IPS-11a (cell line): ENCODE data around the gene SLC39A13.
"Not testable (repeated sequence)": the region's sequence is repeated elsewhere in the genome, so short reads cannot be mapped to it uniquely, and the experiment has no call there.

ENCODE experiments used
- H3K4me3 ChIP-seq: one replicate; pipeline ENCODE4 v1.5.1; 2013; ENCODE audit warnings: low read depth, low read length, control low read depth

The SLC39A13 gene

DNA sequence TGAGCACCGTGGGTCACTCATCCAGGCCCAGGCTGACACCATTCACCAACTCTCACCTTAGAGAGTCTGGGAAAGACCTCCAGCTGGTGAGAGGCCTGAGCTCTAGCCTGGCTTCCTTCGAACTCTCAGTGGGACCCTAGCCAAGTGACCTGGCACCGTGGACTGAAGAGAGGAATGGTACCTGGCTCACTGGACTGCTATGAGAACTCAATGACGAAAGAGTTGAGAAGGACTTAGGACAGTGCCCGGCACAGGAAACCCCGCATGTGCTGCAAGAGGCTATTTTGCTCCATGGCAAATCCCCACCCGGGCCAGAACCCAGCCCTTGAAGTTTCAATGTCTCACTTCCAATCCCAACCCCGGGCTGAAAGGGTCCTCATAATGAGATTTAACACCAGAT, 41.2 kb downstream of the SLC39A13 start:
- H3K4me3 ChIP-seq, result no peak overlapping the region

DNA sequence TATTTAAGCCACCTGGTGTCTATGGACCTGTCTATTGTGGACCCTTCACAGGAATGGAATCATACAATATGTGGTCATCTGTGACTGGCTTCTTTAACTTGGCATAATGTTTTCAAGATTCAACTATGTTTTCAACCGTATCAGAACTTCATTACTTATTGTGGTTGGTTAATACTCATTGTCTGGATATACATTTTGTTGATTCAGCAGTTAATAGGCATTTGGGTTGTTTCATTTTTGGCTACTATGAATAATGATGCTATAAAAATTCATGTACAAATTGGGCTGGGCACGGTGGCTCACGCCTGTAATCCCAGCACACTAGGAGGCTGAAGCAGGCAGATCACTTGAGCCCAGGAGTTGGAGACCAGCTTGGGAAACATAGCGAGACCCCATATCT, 43.0 kb downstream of the SLC39A13 start:
- H3K4me3 ChIP-seq, result no peak overlapping the region

DNA sequence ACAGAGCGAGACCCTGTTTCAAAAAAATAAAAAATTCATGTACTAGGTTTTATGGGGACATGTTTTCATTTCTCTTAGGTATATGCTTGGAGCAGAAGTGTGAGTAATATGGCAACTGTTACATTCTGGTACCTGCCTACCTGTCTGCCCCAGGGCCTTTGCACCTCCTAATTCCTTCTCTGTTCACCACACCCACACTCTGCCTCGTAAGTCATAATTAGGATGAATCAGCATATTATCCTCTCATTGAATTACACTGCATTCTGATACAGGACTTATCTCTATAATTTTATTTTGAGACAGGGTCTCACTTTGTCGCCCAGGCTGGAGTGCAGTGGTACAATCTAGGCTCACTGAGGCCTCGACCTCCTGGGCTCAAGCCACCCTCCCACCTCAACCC, 43.6 kb downstream of the SLC39A13 start:
- no peak overlapping the region for H3K4me3 ChIP-seq

DNA sequence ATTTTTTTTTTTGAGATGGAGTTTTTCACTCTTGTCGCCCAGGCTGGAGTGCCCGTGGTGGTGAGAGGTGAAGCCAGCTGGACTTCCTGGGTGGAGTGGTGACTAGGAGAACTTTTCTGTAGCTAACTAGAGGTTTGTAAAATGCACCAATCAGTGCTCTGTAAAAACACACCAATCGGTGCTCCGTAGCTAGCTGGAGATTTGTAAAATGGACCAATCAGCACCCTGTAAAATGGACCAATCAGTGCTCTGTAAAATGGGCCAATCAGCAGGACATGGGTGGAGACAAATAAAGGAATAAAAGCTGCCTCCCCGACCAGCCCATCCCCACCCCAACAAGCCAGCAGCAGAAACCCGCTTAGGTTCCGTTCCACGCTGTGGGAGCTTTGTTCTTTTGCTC, 45.0 kb downstream of the SLC39A13 start:
- no peak overlapping the region for H3K4me3 ChIP-seq

DNA sequence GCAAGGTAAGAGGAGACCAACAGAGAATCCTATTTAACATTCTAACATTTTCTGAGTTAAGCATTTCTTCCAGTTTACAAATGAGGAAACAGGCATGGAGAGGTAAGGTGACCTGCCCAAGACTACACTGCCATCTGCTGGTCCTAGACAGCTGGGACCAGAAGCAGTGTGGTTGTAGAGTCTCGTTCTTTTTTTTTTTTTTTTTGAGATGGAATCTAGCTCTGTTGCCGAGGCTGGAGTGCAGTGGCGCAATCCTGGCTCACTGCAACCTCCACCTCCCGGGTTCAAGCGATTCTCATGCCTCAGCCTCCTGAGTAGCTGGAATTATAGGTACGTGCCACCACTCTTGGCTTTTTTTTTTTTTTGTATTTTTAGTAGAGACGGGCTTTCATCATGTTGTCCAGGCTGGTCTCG, 45.9 kb downstream of the SLC39A13 start:
- not testable (repeated sequence) for H3K4me3 ChIP-seq

DNA sequence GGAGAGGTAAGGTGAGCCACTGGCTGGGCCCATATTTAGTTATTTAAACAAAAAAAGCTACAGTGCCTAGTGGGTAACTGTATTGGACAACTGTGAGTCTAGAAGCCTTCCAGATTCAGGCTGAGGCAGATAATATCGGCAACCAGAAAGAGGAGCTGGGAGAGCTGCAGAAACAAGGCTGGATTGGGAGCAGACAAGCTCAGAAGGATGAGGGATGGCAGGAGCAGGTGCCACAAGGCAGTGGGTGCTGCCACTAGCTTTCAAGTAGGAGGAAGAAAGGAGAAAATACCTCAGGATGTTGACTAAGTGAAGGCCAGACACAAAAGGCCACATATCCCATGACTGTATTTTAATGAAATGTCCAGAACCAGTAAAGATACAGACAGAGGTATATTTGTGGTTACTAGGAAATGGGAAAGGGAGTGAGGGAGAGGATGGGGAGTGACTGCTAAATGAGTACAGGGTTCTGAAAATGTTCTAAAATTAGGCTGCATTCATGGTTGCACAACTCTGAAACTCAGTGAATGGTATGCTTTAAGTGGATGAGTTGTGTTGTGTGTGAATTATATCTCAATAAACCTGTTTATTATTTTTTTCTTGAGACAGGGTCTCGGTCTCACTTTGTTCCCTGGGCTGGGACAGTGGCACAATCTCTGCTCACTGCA, 52.3 kb downstream of the SLC39A13 start:
- H3K4me3 ChIP-seq, result no peak overlapping the region

DNA sequence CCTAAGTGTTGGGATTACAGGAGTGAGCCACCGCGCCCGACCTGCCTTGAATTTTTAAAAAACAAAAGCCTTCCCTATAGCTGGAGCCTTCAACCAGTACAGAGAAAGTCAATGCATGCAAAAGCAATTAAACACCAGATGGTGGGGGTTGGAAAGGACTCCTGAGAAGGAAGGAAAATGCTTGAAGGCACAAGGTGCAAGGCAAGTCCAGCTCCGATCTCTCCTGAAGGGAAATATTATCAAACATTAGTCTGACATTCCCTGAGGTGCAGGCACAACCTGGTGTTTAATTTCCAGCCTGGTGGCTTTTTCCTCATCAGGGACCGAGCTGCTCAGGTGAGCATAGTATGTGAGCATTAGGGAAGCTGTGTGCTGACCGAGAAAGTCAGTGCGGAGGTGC, 53.5 kb downstream of the SLC39A13 start:
- no peak overlapping the region for H3K4me3 ChIP-seq

DNA sequence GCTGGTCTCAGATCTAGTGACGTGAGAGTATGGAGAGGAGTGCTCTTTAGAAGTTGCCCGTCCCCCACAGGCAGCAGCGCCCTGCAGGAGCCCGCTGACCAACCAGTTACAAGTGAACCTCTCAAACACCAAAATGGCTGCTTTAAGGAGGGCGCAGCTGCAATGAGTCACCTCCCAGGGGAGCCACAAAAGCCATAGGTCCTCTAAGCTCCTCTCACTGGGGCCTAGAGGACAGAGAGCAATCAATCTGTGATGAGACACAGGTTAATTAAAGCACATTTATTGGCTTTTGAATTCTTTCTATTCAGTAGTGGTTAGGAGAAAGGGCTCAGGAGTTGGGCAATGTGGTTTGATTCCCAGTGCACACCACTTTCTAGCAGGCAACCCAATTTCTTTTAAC, 56.1 kb downstream of the SLC39A13 start:
- H3K4me3 ChIP-seq, result no peak overlapping the region
